Keratinocyte (primary cell): ENCODE data around the gene GRIN2C. TPM values are rescaled to one million over a fixed set of nuclear protein-coding genes. Genes with fewer than 3 reads are reported as not detected.

Source experiments
- DNase-seq: peaks from one replicate; pipeline ENCODE4 v3.0.0-alpha.2; 2011; ENCODE audit warnings: low read depth, missing footprints, low spot score
- FAIRE-seq: peaks from 2 replicates; lab custom pipeline; 2011; peaks lifted over from hg19 to GRCh38; lab: Jason Lieb, UNC
- H2AFZ ChIP-seq: 2 replicates; pipeline ENCODE4 v1.6.0; 2012; ENCODE audit warnings: low read length, control low read depth, inconsistent platforms; ENCODE audit not compliant: control insufficient read depth
- H3K27ac ChIP-seq: 2 replicates; pipeline ENCODE4 v1.5.1; 2011; ENCODE audit warnings: low read length; ENCODE audit not compliant: control insufficient read depth, insufficient read depth
- H3K27me3 ChIP-seq: 3 replicates; pipeline ENCODE4 v1.6.0; 2011; ENCODE audit warnings: low read length; ENCODE audit not compliant: control insufficient read depth, insufficient read depth; ENCODE audit errors: extremely low read depth
- H3K36me3 ChIP-seq, 2 experiments: 2 replicates in 1 of 2; 3 replicates in 1 of 2; pipeline ENCODE4 v1.5.1; 2011; ENCODE audit warnings: low read length in 2 of 2, mild to moderate bottlenecking in 1 of 2; ENCODE audit not compliant: control insufficient read depth in 2 of 2, insufficient read depth in 2 of 2; ENCODE audit errors: extremely low read depth in 1 of 2
- H3K4me1 ChIP-seq: 3 replicates; pipeline ENCODE4 v1.5.1; 2011; ENCODE audit warnings: low read length; ENCODE audit not compliant: control insufficient read depth, insufficient read depth; ENCODE audit errors: extremely low read depth
- H3K4me2 ChIP-seq: 3 replicates; pipeline ENCODE4 v1.6.0; 2011; ENCODE audit warnings: low read depth, low read length; ENCODE audit not compliant: control insufficient read depth, insufficient read depth; ENCODE audit errors: extremely low read depth
- H3K4me3 ChIP-seq, 3 experiments: fragments of 200-600 bp in 1 of 3; sonication (generic) in 1 of 3; 2 replicates in 2 of 3; 3 replicates in 1 of 3; pipeline ENCODE4 v1.5.1; 2011 to 2016; ENCODE audit warnings: low read length in 3 of 3, mild to moderate bottlenecking in 3 of 3, control low read depth in 2 of 3, inconsistent platforms in 1 of 3, low read depth in 1 of 3, mixed read lengths in 1 of 3, mixed run types in 1 of 3, moderate library complexity in 1 of 3; ENCODE audit not compliant: control insufficient read depth in 2 of 3, insufficient read depth in 2 of 3; ENCODE audit errors: extremely low read depth in 1 of 3
- H3K79me2 ChIP-seq: 2 replicates; pipeline ENCODE4 v1.6.0; 2012; ENCODE audit warnings: low read length; ENCODE audit not compliant: control insufficient read depth, insufficient read depth
- H3K9ac ChIP-seq: 3 replicates; pipeline ENCODE4 v1.6.0; 2011; ENCODE audit warnings: low read length; ENCODE audit not compliant: control insufficient read depth, insufficient read depth; ENCODE audit errors: extremely low read depth
- H3K9me1 ChIP-seq: 3 replicates; pipeline ENCODE4 v1.6.0; 2011; ENCODE audit warnings: low read length; ENCODE audit not compliant: control insufficient read depth, insufficient read depth; ENCODE audit errors: extremely low read depth
- H3K9me3 ChIP-seq: 2 replicates; pipeline ENCODE4 v1.5.1; 2012; ENCODE audit warnings: low read depth, low read length; ENCODE audit not compliant: control insufficient read depth
- H4K20me1 ChIP-seq: 3 replicates; pipeline ENCODE4 v1.6.0; 2011; ENCODE audit warnings: low read length; ENCODE audit not compliant: control insufficient read depth, insufficient read depth; ENCODE audit errors: extremely low read depth
- CTCF ChIP-seq, 3 experiments: IDR thresholded peaks in 1 of 3; conservative IDR thresholded peaks in 1 of 3; optimal IDR thresholded peaks in 1 of 3; 2 replicates in 2 of 3; 3 replicates in 1 of 3; pipeline versions ENCODE3 to v1.5.1; 2011; ENCODE audit warnings: low read length in 3 of 3, mild to moderate bottlenecking in 3 of 3, moderate library complexity in 2 of 3, control low read depth in 1 of 3, inconsistent platforms in 1 of 3; ENCODE audit not compliant: insufficient read depth in 2 of 3; ENCODE audit errors: extremely low read depth in 1 of 3
- EZH2 ChIP-seq: IDR thresholded peaks from one replicate; pipeline ENCODE4 v1.6.1; 2012; ENCODE audit warnings: inconsistent platforms, mild to moderate bottlenecking, low read length, moderate library complexity
- dilution Hi-C: fragments of 300-500 bp; cut with MboI; formaldehyde crosslinking; loops from one replicate; pipeline ENCODE4 v1.7.0; 2020; ENCODE audit warnings: low sequenced_read_pairs; ENCODE audit not compliant: extremely low pct_ligation_motif_present
- polyA plus RNA-seq, 5 experiments: library from polyadenylated mRNA; depleted of rRNA in 3 of 5; stranded (reverse) in 3 of 5; stranded (forward) in 1 of 5; unstranded in 1 of 5; fragments of >200 nt; gene quantifications; 1 replicate in 1 of 5; 2 replicates in 3 of 5; 3 replicates in 1 of 5; pipeline versions ENCODE4 v1.2.1 to v1.2.3, GENCODE V29; 2011 to 2012; ENCODE audit warnings: missing spikeins in 2 of 5, low read depth in 1 of 5, low replicate concordance in 1 of 5

Gene GRIN2C
- polyA plus RNA-seq, 1 donor (not counting 4 experiments of a cell fraction or from before 2014, with no cell fraction given), result not detected

DNA sequence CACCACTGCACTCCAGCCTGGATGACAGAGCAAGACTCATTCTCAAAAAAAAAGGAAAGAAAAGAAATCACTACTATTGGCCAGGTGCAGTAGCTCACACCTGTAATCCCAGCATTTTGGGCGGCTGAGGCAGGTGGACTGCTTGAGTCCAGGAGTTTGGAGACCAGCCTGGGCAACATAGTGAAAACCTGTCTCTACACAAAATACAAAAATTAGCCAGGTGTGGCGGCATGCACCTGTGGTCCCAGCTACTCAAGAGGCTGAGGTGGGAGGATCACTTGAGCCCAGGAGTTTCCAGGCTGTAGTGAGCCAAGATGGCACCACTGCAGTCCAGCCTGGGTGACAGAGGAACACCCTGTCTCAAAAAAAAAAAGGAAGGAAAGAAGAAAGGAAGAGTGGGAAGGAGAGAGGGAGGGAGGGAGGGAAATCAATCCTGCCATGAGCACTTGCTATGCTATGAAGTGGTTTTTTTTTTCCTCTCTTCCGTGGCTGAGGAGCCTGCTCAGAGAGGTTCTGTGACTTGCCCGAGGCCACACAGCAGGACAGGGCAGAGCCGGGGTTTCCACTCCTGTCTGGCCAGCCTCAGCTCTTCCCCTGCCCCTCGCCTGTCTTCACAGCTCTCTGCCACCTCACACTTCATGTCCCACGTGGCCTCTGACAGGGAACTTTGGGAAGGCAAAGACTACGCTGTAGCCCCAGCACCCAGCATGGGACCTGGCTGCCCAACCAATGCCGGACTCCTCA is 10.9 kb downstream of the GRIN2C start:
- Histone ChIP-seq H3K4me2 (no peak overlapping the region), H3K4me3 (no peak overlapping the region), H3K9ac (no peak overlapping the region), H3K4me1 (no peaks in the 10 kb centered on the region), H3K9me3 (no peaks in the 10 kb centered on the region), H4K20me1 (no peaks in the 10 kb centered on the region), H2AFZ (no peak overlapping the region), H3K27ac (no peak overlapping the region), H3K79me2 (no peaks in the 10 kb centered on the region), H3K27me3 (peaks cover 45% of the 10 kb centered on the region), H3K9me1 (no peaks in the 10 kb centered on the region), H3K36me3 (no peaks in the 10 kb centered on the region)
- no peak for TF ChIP-seq EZH2
- TF ChIP-seq CTCF (optimal IDR thresholded peaks at IDR 0.05 in 1 of 3, IDR thresholded peaks at IDR 0.05 in 1 of 3, conservative IDR thresholded peaks at IDR 0.05 in 1 of 3; ENCODE audit: extremely low read depth in 1 of 3, insufficient read depth in 2 of 3, low read length in 3 of 3), result no peak
- DNase-seq (no peak), FAIRE-seq (no peak)
- dilution Hi-C loops, result no loop called here

GRCh38 chr17:74846621-74847020 is 13.1 kb downstream of the GRIN2C start:
- dilution Hi-C loops, result no loop called here
- Histone ChIP-seq H3K79me2 (no peaks in the 10 kb centered on the region), H3K36me3 (no peaks in the 10 kb centered on the region), H3K9ac (no peak overlapping the region), H3K4me2 (no peak overlapping the region), H3K9me1 (no peaks in the 10 kb centered on the region), H3K4me3 (no peak overlapping the region), H3K27me3 (peaks cover 40% of the 10 kb centered on the region), H3K4me1 (no peaks in the 10 kb centered on the region), H3K9me3 (no peaks in the 10 kb centered on the region), H4K20me1 (no peaks in the 10 kb centered on the region), H3K27ac (no peak overlapping the region), H2AFZ (no peak overlapping the region)
- FAIRE-seq (no peak), DNase-seq (no peak)
- no peak for TF ChIP-seq CTCF (optimal IDR thresholded peaks at IDR 0.05 in 1 of 3, IDR thresholded peaks at IDR 0.05 in 1 of 3, conservative IDR thresholded peaks at IDR 0.05 in 1 of 3; ENCODE audit: extremely low read depth in 1 of 3, insufficient read depth in 2 of 3, low read length in 3 of 3)
